Prostate gland (tissue), 2 donors: ENCODE results near the gene RHBDL1. TPM values are rescaled to one million over a fixed set of nuclear protein-coding genes. Genes with fewer than 3 reads are reported as not detected.

ENCODE experiments used
- DNase-seq: peaks from one replicate; pipeline ENCODE4 v3.0.0-alpha.2; 2019; ENCODE audit warnings: low spot score
- H3K27ac ChIP-seq, 2 donors: fragments of 200-600 bp; sonication (generic); 2 replicates each; pipeline ENCODE4 v1.5.1; 2017 to 2019
- H3K27me3 ChIP-seq: fragments of 200-600 bp; sonication (generic); replicated peaks from 2 replicates; pipeline ENCODE4 v1.5.1; 2019; ENCODE audit not compliant: insufficient read depth
- H3K36me3 ChIP-seq, 2 donors: fragments of 200-600 bp; sonication (generic); 1 replicate in 1 of 2; 2 replicates in 1 of 2; pipeline versions ENCODE4 v1.5.1 to v1.8.1; 2017 to 2019
- H3K4me1 ChIP-seq: fragments of 200-600 bp; sonication (generic); replicated peaks from 2 replicates; pipeline ENCODE4 v1.5.1; 2019
- H3K4me3 ChIP-seq, 2 donors: fragments of 200-600 bp; sonication (generic); 2 replicates each; pipeline ENCODE4 v1.5.1; 2017 to 2019
- H3K9me3 ChIP-seq: fragments of 200-600 bp; sonication (generic); 2 replicates; pipeline ENCODE4 v1.5.1; 2017
- POLR2A ChIP-seq: fragments of 450-650 bp; IDR thresholded peaks from one replicate; pipeline ENCODE4 v1.6.1; 2016; ENCODE audit warnings: antibody characterized with exemption, mild to moderate bottlenecking
- POLR2AphosphoS5 ChIP-seq: sonication (generic); formaldehyde crosslinking; IDR thresholded peaks from one replicate; pipeline ENCODE4 v1.6.1; 2017; ENCODE audit warnings: antibody characterized with exemption
- WGBS: methylation state at CpG from one replicate; pipeline ENCODE4 v1.1.5; 2018; 5-methylcytosine and 5-hydroxymethylcytosine counted together
- intact Hi-C: fragments of 100-400 bp; cut with DNase I; formaldehyde crosslinking; loops from one replicate; pipeline ENCODE4 v1.14.2; 2022
- total RNA-seq, 2 donors: library from RNA; depleted of rRNA; stranded (reverse); fragments of >200 nt; gene quantifications; one replicate each; pipeline ENCODE4 v1.1.0, GENCODE V29; 2016
- TF ChIP-seq, protein P1 (sequence below), 4 experiments: fragments of 200-600 bp in 2 of 4; fragments of 450-650 bp in 2 of 4; sonication (generic) in 2 of 4; IDR thresholded peaks; 1 replicate in 3 of 4; 2 replicates in 1 of 4; pipeline ENCODE4 v1.5.1; 2016 to 2019; ENCODE audit warnings: antibody characterized with exemption in 4 of 4, mild to moderate bottlenecking in 2 of 4, moderate library complexity in 2 of 4

RHBDL1 gene
- total RNA-seq, 2 donors from 2014 or later = 4.5 to 4.9 TPM

DNA sequence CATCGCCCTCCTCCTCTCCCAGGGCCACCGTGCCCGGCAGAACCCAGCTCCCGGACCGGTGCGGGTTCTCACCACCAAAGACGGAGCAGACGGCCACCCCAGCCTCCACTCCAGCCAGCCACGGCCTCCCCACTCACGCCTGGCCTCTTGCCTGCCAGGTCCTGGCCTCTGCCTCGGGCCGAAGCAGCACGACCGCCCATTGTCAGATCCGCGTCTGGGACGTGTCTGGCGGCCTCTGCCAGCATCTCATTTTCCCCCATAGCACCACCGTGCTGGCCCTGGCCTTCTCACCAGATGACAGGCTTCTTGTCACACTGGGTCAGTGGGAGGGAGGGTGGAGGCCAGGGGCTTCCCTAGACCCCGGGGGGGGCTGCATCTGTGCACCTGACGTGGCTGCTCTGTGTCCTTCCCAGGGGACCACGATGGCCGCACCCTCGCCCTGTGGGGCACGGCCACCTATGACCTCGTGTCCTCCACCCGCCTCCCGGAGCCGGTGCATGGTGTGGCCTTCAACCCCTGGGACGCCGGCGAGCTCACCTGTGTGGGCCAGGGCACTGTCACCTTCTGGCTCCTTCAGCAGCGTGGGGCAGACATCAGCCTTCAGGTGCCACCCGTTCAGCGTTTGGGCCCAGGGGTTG is 14.2 kb upstream of the RHBDL1 start:
- WGBS = 68% methylated on average over 34 of the region's 35 CpGs
- Histone ChIP-seq H3K4me3 (no peak overlapping the region), H3K9me3 (no peaks in the 10 kb centered on the region), H3K36me3 (no peaks in the 10 kb centered on the region), H3K27me3 (no peaks in the 10 kb centered on the region), H3K27ac (peak overlapping the region; percentile 53 to 61), H3K4me1 (peaks cover 3% of the 10 kb centered on the region)
- TF ChIP-seq POLR2A (no peak), POLR2AphosphoS5 (no peak)
- TF ChIP-seq, protein P1, sequence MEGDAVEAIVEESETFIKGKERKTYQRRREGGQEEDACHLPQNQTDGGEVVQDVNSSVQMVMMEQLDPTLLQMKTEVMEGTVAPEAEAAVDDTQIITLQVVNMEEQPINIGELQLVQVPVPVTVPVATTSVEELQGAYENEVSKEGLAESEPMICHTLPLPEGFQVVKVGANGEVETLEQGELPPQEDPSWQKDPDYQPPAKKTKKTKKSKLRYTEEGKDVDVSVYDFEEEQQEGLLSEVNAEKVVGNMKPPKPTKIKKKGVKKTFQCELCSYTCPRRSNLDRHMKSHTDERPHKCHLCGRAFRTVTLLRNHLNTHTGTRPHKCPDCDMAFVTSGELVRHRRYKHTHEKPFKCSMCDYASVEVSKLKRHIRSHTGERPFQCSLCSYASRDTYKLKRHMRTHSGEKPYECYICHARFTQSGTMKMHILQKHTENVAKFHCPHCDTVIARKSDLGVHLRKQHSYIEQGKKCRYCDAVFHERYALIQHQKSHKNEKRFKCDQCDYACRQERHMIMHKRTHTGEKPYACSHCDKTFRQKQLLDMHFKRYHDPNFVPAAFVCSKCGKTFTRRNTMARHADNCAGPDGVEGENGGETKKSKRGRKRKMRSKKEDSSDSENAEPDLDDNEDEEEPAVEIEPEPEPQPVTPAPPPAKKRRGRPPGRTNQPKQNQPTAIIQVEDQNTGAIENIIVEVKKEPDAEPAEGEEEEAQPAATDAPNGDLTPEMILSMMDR (IDR thresholded peaks at IDR 0.05) = no peak
- intact Hi-C loops = no loop called here
- DNase-seq = no peak

DNA sequence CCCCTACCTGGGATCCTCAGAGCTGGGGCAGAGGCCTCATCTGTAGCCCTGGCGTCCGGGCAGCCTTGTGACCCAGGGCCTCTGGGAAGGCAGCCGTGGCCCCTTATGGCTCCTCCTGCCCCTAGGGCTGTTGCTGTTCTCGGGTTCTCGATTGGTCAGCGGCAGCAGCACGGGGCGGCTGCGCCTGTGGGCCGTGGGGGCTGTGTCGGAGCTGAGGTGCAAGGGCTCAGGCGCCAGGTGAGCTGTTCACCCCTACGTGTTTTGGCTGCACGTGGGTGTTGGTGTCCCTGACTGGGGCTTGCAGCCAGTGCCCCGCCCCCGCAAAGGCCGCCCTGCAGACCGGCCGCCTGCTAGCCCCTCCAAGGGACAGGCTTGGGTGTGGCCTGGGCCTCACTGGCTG is 13.4 kb upstream of the RHBDL1 start:
- WGBS = 91% methylated on average over 18 of the region's 19 CpGs
- Histone ChIP-seq H3K9me3 (no peaks in the 10 kb centered on the region), H3K4me1 (peaks cover 3% of the 10 kb centered on the region), H3K27ac (no peak overlapping the region), H3K4me3 (no peak overlapping the region), H3K27me3 (no peaks in the 10 kb centered on the region), H3K36me3 (no peaks in the 10 kb centered on the region)
- intact Hi-C loops = no loop called here
- TF ChIP-seq, protein P1 (IDR thresholded peaks at IDR 0.05) = no peak
- TF ChIP-seq POLR2A = no peak
- TF ChIP-seq POLR2AphosphoS5 = no peak
- no peak for DNase-seq

DNA sequence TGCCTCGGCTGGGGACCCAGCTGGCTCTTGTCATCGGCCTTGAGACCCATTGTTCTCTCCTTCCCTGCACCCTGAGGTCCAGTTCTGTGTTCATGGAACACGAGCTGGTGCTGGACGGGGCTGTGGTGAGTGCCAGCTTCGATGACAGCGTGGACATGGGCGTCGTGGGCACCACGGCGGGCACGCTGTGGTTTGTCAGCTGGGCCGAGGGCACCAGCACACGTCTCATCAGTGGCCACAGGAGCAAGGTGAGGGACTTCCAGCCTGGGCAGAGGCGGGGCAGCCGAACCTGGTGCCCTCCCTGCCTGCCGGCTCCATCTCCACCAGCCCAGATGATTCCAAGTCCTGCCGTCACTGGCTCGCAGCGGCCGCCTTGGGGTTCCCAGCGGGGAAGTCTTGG is 12.9 kb upstream of the RHBDL1 start:
- Histone ChIP-seq H3K27ac (no peak overlapping the region), H3K4me3 (no peak overlapping the region), H3K4me1 (peaks cover 3% of the 10 kb centered on the region), H3K36me3 (no peaks in the 10 kb centered on the region), H3K9me3 (no peaks in the 10 kb centered on the region), H3K27me3 (no peaks in the 10 kb centered on the region)
- no peak for DNase-seq
- TF ChIP-seq POLR2AphosphoS5 (no peak), POLR2A (no peak)
- TF ChIP-seq, protein P1 (IDR thresholded peaks at IDR 0.05) = no peak
- intact Hi-C loops = no loop called here
- WGBS = 95% methylated on average over 20 of the region's 21 CpGs

DNA sequence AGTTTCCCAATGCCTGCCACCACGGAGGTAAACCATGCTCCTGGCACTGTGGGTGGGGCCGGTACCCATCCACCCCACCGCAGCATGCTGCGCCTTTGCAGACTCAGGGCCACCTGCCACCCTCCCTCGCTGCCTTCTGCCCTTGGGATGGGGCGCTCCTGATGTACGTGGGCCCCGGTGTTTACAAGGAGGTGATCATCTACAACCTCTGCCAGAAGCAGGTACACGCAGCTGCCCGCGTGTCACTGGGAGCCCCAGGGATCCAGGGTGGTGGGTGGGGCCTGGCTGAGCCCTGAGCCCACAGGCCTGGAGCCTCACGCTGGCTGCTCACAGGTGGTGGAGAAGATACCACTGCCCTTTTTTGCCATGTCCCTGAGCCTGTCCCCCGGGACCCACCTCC is 8.9 kb upstream of the RHBDL1 start:
- H3K36me3 ChIP-seq = peaks cover 3 to 16% of the 10 kb centered on the region in 2 donors
- H3K27me3 ChIP-seq = no peaks in the 10 kb centered on the region
- no peak for DNase-seq
- H3K4me1 ChIP-seq = peaks cover 7% of the 10 kb centered on the region
- WGBS = 86% methylated on average over 13 of the region's 13 CpGs
- TF ChIP-seq POLR2A = no peak
- no peak for TF ChIP-seq POLR2AphosphoS5
- TF ChIP-seq, protein P1 (IDR thresholded peaks at IDR 0.05) = no peak
- no peak overlapping the region for H3K27ac ChIP-seq
- no peak overlapping the region for H3K4me3 ChIP-seq
- no peaks in the 10 kb centered on the region for H3K9me3 ChIP-seq
- intact Hi-C loops = no loop called here

DNA sequence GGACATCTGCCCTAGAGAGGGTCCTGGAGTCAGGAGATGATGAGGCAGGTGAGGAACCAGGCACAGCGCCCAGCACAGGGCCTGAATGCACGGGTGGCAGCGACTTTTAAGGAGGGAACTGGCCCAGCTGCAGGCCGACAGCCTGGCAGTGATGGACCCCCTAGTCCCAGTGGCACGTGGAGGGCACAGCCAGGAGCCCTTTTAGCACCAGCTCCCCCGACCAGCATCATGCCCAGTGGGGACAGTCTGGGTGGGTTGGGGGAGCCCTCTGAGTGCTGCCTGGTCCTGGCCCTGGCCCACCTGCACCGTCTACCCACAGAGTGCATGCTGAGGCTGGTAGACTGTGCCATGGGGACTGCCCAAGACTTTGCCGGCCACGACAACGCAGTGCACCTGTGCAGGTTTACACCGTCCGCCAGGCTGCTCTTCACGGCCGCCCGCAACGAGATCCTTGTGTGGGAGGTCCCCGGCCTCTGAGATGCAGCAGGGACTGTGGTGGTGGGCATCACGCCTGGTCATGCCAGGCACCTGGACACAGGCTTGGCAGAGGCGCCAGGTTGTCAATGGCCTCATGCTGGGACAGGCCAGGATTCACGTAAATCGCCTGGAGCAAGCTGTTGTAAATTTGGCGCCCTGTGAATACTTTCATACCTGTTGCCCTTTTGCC is 8.2 kb upstream of the RHBDL1 start:
- intact Hi-C loops = no loop called here
- DNase-seq = no peak
- TF ChIP-seq POLR2AphosphoS5 (no peak), POLR2A (no peak)
- TF ChIP-seq, protein P1 (IDR thresholded peaks at IDR 0.05) = no peak
- WGBS = 70% methylated on average over 22 of the region's 22 CpGs
- Histone ChIP-seq H3K27ac (peak overlapping the region; percentile 29 to 84), H3K9me3 (no peaks in the 10 kb centered on the region), H3K27me3 (no peaks in the 10 kb centered on the region), H3K4me3 (no peak overlapping the region), H3K4me1 (peaks cover 7% of the 10 kb centered on the region), H3K36me3 (peaks cover 9 to 23% of the 10 kb centered on the region in 2 donors)
